GM19468 (cell line): Measurements from ENCODE around the gene PEX3.
A peak's percentile ranks its signal among the peaks of the same experiment; 100 is the strongest.

Source experiments
- ATAC-seq: cut with Tn5 transposase; IDR thresholded peaks from one replicate; pipeline ENCODE4 v1.9.1; 2021; ENCODE audit warnings: mild to moderate bottlenecking, moderate library complexity, moderate number of reproducible peaks; ENCODE audit not compliant: unreplicated experiment; ENCODE audit errors: extremely low read depth

Gene PEX3

DNA sequence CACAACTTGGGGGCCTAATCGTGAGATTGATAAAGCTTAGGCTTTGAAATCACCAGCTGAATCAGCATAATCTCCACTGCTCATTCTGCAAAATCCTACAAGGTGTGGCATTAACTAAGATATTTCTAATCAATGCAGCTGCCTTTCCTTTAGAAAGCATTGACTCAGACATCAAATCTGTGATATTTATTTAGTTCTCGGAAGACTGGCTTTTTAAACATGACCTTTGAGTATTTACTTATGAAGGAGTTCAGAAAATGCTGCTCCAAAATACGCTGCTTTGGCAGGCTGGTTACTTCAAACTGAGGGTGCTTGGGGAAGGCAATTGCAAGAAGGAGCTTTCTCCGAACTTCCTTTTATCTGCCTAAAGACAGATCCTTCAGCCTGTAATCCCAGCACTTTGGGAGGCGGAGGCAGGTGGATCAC is 84.6 kb downstream of the PEX3 start:
- no peak for ATAC-seq

DNA sequence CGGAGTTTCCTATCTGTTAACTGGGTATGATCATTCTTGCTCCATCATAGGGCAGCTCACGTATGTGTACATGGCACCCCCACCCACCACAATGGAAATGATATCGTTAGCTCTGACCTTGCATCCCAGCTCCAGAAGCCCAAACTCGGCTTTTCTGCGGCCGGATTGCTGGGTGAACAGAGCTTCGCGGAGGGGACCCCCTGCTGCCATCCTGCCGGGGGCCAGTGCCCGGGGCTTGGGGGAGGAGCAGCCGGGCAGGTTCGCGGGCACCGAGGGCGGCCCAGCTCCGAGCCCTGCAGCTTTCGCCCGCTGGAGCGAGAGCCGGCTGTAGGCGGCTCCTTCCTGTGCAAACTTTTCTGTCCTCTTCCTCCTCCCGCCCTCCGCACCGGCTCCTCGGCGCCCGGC is 85.9 kb downstream of the PEX3 start:
- peak; percentile 50 for ATAC-seq

DNA sequence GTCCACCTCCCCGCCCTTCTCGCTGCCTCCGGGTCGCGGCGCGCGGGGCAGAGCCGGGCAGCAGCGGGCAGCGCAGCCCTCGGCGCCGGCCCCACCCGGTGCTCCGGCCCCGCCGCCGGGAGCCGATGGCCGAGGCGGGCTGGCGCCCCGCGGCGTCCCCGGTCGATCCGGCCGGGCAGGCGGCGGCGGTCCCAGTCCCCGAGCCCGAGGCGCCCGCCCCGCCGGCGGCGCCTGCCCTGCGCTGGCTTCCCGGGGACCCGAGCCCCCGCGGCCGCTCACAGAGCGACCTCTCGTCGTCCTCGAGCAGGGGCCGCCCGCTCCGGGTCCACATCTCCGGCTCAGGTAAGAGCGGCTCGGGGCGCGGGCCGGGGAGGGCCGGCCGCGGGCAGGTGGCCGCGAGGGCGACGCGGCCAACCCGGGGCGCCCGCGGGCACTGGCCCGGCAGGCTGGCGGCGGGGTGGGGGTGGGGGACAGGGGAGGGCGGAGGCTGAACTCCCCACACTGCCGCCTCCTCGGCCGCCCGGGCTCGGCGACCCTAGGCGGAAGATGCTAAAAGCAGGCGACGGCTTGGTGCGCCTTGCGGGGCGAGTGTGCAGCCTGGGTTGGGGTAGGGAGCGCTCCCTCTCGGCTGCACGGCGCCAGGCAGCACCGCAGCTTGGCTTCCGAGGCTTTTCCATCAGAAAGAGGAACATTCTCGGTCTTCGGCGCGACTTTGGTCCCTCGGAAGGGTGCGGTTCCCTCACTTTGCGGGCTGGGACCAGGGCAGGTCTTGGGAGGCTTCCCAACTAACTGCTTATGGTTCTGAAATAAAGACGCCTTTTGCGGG is 86.5 kb downstream of the PEX3 start:
- peak; percentile 57 for ATAC-seq

DNA sequence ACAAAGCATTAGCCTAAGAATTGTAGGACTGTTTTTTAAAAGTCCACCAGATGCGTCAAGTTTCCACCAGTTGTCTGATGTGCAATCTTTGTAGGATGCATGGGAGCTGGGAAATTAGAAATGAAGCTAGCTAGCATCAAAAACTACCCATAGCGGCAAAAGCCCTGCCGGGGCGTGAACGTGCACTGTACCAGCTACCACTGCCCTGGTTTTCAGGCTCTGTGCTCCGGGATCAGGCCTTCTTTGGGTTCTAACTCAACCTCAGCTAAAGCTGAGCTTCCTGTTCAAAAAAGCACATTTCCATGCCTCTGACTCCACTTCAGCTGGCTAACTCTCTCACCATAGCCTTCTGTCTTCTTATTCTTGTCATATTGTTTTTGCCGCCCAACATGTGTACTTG is 87.8 kb downstream of the PEX3 start:
- no peak for ATAC-seq

DNA sequence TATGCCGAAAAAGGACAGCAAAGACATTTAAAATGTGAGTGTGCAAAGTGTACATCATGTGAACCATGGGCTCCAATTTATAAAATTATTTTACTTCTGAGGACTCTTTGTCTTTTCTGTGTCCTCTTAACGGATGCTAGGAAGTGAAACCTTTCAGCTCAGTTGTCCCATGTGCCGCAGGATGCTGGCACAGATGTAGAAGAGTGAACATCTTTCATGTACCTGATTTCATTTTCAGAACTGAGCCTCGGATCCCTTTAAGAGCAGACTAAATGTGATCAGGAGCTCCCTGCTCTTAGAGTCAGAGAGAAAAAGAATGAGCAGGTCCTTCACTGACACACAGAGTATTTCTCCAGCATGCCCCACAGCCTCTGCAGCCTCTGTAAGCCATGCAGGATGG is 88.5 kb downstream of the PEX3 start:
- ATAC-seq: no peak

DNA sequence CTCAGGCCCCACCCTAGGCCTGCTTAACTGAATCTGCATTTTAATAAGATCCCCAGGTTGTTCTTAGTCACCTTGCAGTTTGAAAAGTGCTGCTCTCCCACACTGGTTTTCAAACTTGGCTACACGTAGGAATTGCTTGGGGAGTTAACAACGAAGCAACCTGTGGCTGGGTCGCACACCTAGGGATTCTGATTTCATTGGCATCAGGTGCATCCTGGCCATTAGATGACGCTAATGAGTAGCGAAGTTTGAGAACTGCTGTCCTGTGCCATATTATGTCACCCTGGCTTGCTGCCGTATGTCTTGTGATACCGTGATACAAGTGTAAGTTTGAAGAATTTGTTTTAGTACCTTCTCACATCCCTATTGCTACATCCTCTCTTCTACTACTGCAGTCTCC is 89.1 kb downstream of the PEX3 start:
- no peak for ATAC-seq

DNA sequence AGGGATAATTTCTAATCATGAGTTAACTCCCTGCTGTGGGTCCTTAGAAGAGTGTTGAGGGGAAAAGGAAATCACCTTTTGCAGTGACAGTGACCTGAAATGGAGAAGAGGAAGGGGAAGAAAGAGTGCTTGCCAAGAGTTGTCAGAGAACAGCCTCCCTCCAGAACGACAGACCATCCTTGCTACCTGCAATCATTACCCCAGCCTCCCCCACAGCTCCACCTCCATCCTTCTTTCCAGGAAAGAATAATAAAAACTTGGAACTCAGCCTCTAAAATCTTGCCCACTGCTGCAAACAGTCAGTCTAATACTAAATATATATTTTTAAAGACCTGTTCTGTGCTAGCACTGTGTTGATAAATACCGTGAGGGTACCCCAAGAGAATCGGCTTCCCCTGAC is 89.6 kb downstream of the PEX3 start:
- ATAC-seq: no peak
